ENCODE data around the gene ARG1. TPM values are rescaled to one million over a fixed set of nuclear protein-coding genes. Genes with fewer than 3 reads are reported as not detected.

Gene ARG1
- total RNA-seq, 1 donor from 2014 or later = not detected

- intact Hi-C loops (cut with DNase I) = no loop called here
- Histone ChIP-seq H3K36me3 (no peaks in the 10 kb centered on the region), H3K27me3 (no peaks in the 10 kb centered on the region), H3K27ac (no peak overlapping the region), H3K4me3 (no peak overlapping the region), H3K4me1 (peaks cover 0 to 20% of the 10 kb centered on the region in 2 donors), H3K9me3 (no peaks in the 10 kb centered on the region)
- TF ChIP-seq CTCF (IDR thresholded peaks at IDR 0.05) = no peak
- no peak for DNase-seq (ENCODE audit: low spot score in 2 of 2)
Observed at GRCh38 chr6:131631625-131632289, 58.7 kb downstream of the ARG1 start.

Other genes with a start within 250 kb of the ARG1 start
- 20.4 TPM for gene MED23, start 55.0 kb downstream of the ARG1 start, total RNA-seq
- not detected for gene ENPP3, start 64.1 kb downstream of the ARG1 start, total RNA-seq
- gene OR2A4, start 128.2 kb downstream of the ARG1 start, total RNA-seq = not detected
- gene CTAGE9, start 137.8 kb downstream of the ARG1 start, total RNA-seq = not detected
- 4.5 TPM for gene ENPP1, start 234.8 kb downstream of the ARG1 start, total RNA-seq